ENCODE measurements around the gene MAP3K20. TPM values are rescaled to one million over a fixed set of nuclear protein-coding genes. Genes with fewer than 3 reads are reported as not detected.

The MAP3K20 gene
- total RNA-seq, 2 donors from 2014 or later = 141 to 223 TPM

- H3K4me1 ChIP-seq = peaks cover 0 to 27% of the 10 kb centered on the region in 2 donors
- H3K9me3 ChIP-seq = no peaks in the 10 kb centered on the region
- no peak for DNase-seq (ENCODE audit: low spot score)
- H3K27me3 ChIP-seq = no peaks in the 10 kb centered on the region
- TF ChIP-seq, protein P1, sequence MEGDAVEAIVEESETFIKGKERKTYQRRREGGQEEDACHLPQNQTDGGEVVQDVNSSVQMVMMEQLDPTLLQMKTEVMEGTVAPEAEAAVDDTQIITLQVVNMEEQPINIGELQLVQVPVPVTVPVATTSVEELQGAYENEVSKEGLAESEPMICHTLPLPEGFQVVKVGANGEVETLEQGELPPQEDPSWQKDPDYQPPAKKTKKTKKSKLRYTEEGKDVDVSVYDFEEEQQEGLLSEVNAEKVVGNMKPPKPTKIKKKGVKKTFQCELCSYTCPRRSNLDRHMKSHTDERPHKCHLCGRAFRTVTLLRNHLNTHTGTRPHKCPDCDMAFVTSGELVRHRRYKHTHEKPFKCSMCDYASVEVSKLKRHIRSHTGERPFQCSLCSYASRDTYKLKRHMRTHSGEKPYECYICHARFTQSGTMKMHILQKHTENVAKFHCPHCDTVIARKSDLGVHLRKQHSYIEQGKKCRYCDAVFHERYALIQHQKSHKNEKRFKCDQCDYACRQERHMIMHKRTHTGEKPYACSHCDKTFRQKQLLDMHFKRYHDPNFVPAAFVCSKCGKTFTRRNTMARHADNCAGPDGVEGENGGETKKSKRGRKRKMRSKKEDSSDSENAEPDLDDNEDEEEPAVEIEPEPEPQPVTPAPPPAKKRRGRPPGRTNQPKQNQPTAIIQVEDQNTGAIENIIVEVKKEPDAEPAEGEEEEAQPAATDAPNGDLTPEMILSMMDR (IDR thresholded peaks at IDR 0.05) = no peak
- H3K36me3 ChIP-seq = no peaks in the 10 kb centered on the region
- no peak overlapping the region for H3K27ac ChIP-seq
- H3K4me3 ChIP-seq = no peak overlapping the region
Measured at GRCh38 chr2:173137610-173138009, 62.0 kb downstream of the MAP3K20 start.

DNA sequence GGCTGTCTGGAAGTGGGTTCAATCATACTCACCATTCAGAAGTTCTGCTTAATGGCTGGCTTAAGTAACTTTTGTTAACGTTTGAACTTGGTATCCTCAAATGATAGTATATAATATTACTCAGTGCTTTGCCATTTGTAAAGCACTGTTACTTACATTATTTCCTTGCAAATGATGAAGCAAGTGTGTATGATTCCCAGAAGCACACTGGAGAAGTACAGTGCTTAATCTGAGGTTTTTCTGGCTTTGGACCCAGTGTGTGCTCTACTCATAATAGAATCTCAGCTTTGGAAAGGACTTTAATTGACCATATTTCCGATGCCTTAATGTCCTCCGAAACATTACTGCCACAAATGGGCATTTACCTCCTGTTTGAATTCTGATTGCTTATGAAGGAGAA lies 63.3 kb downstream of the MAP3K20 start:
- no peak overlapping the region for H3K27ac ChIP-seq
- DNase-seq (ENCODE audit: low spot score) = no peak
- no peaks in the 10 kb centered on the region for H3K36me3 ChIP-seq
- peaks cover 0 to 27% of the 10 kb centered on the region in 2 donors for H3K4me1 ChIP-seq
- no peaks in the 10 kb centered on the region for H3K27me3 ChIP-seq
- TF ChIP-seq, protein P1 (IDR thresholded peaks at IDR 0.05) = no peak
- H3K9me3 ChIP-seq = no peaks in the 10 kb centered on the region
- H3K4me3 ChIP-seq = no peak overlapping the region

GRCh38 chr2:173141666-173142065 lies 66.0 kb downstream of the MAP3K20 start:
- peaks cover 0 to 12% of the 10 kb centered on the region in 2 donors for H3K4me1 ChIP-seq
- TF ChIP-seq, protein P1 (IDR thresholded peaks at IDR 0.05) = no peak

DNA sequence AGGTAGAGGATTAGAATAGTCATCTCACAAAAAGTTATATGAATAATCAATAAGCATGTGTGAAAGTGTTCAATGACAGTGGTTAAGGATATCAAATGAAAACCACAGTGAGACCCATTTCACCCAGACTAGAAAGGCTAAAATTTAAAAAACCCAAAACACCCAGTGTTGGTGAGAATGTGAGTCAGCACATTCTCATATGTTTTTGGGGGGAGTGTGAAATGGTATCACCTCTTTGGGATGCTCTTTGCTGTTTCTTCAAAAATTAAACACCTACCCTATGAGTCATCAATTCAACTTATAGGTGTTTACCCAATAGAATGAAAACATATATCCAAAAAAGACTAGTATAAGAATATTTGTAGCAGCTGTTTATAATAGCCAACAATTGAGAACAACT lies 69.8 kb downstream of the MAP3K20 start:
- Histone ChIP-seq H3K4me1 (peaks cover 0 to 25% of the 10 kb centered on the region in 2 donors), H3K9me3 (no peaks in the 10 kb centered on the region), H3K27me3 (no peaks in the 10 kb centered on the region), H3K4me3 (no peak overlapping the region), H3K36me3 (no peaks in the 10 kb centered on the region), H3K27ac (no peak overlapping the region)
- DNase-seq (ENCODE audit: low spot score) = no peak
- TF ChIP-seq, protein P1 (IDR thresholded peaks at IDR 0.05) = no peak

More at GRCh38 chr2:173141666-173142065, 66.0 kb downstream of the MAP3K20 start:
- no peak for DNase-seq (ENCODE audit: low spot score)
- H3K9me3 ChIP-seq = no peaks in the 10 kb centered on the region
- no peak overlapping the region for H3K27ac ChIP-seq
- H3K36me3 ChIP-seq = no peaks in the 10 kb centered on the region
- no peaks in the 10 kb centered on the region for H3K27me3 ChIP-seq
- H3K4me3 ChIP-seq = no peak overlapping the region

DNA sequence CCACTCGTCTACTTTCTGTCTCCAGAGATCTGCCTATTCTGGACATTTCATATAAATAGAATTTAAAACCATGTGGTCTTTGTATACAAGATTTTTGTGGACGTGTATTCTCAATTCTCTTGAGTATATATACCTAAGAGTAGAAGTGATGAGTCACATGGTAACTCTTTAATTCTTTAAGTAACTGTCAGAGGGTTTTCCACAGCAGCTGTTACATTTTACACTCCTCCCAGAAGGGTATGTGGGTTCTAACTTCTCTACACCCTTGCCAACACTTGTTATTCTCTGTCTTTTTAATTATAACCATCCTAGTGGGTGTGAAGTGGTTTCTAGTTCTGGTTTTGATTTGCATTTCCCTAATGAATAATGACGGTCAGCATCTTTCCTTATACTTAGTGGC lies 70.9 kb downstream of the MAP3K20 start:
- Histone ChIP-seq H3K9me3 (no peaks in the 10 kb centered on the region), H3K4me3 (no peak overlapping the region), H3K27ac (no peak overlapping the region), H3K36me3 (no peaks in the 10 kb centered on the region), H3K4me1 (peaks cover 0 to 33% of the 10 kb centered on the region in 2 donors), H3K27me3 (no peaks in the 10 kb centered on the region)
- no peak for DNase-seq (ENCODE audit: low spot score)
- TF ChIP-seq, protein P1 (IDR thresholded peaks at IDR 0.05) = no peak

GRCh38 chr2:173148520-173148919 lies 72.9 kb downstream of the MAP3K20 start:
- Histone ChIP-seq H3K27me3 (no peaks in the 10 kb centered on the region), H3K9me3 (no peaks in the 10 kb centered on the region), H3K27ac (no peak overlapping the region), H3K36me3 (no peaks in the 10 kb centered on the region), H3K4me3 (no peak overlapping the region), H3K4me1 (peaks cover 0 to 41% of the 10 kb centered on the region in 2 donors)
- TF ChIP-seq, protein P1 (IDR thresholded peaks at IDR 0.05) = no peak
- DNase-seq (ENCODE audit: low spot score) = no peak

Measured in right atrium auricular region (tissue), 2 donors.